SH-SY5Y (cell line): ENCODE data around the gene YWHAE.

Experiments
- GATA2 ChIP-seq: IDR thresholded peaks from 2 replicates; pipeline ENCODE4 v1.6.1; 2011; ENCODE audit warnings: mild to moderate bottlenecking, low read depth, low read length
- GATA3 ChIP-seq: IDR thresholded peaks from 2 replicates; pipeline ENCODE4 v1.6.1; 2011; ENCODE audit warnings: low read depth, mild to moderate bottlenecking, low read length, moderate library complexity

GRCh38 chr17:1372618-1373017, 27.4 kb downstream of the YWHAE start:
- TF ChIP-seq GATA2 (no peak), GATA3 (no peak)
